Spleen (tissue), 11 donors: ENCODE data around the gene DLG1. TPM values are rescaled to one million over a fixed set of nuclear protein-coding genes. Genes with fewer than 3 reads are reported as not detected.

ENCODE experiments used
- DNase-seq: peaks from one replicate; pipeline ENCODE4 v3.0.0-alpha.2; 2020
- H3K27ac ChIP-seq, 8 donors: fragments of 200-600 bp; sonication (generic) in 7 of 8; 1 replicate in 4 of 8; 2 replicates in 4 of 8; pipeline versions ENCODE4 v1.5.0 to v1.8.0; 2016 to 2021; ENCODE audit warnings: inconsistent platforms in 4 of 8, mild to moderate bottlenecking in 4 of 8, moderate library complexity in 1 of 8
- H3K27me3 ChIP-seq, 7 donors: fragments of 200-600 bp; sonication (generic) in 6 of 7; replicated peaks in 1 of 7; 1 replicate in 4 of 7; 2 replicates in 3 of 7; pipeline versions ENCODE4 v1.5.0 to v1.8.0; 2016 to 2021; ENCODE audit warnings: inconsistent platforms in 3 of 7, mild to moderate bottlenecking in 1 of 7
- H3K36me3 ChIP-seq, 6 donors: fragments of 200-600 bp; sonication (generic) in 5 of 6; 1 replicate in 4 of 6; 2 replicates in 2 of 6; pipeline versions ENCODE4 v1.5.0 to v1.8.0; 2016 to 2021; ENCODE audit warnings: inconsistent platforms in 2 of 6
- H3K4me1 ChIP-seq, 6 donors: fragments of 200-600 bp; sonication (generic) in 5 of 6; 1 replicate in 3 of 6; 2 replicates in 3 of 6; pipeline versions ENCODE4 v1.5.0 to v1.8.0; 2016 to 2021; ENCODE audit warnings: inconsistent platforms in 3 of 6
- H3K4me3 ChIP-seq, 8 donors: fragments of 200-600 bp; sonication (generic) in 7 of 8; 1 replicate in 4 of 8; 2 replicates in 4 of 8; pipeline versions ENCODE4 v1.5.0 to v1.8.0; 2016 to 2021; ENCODE audit warnings: inconsistent platforms in 4 of 8, mild to moderate bottlenecking in 4 of 8, moderate library complexity in 2 of 8
- H3K9me3 ChIP-seq, 8 donors: fragments of 200-600 bp; sonication (generic) in 7 of 8; 1 replicate in 4 of 8; 2 replicates in 4 of 8; pipeline versions ENCODE4 v1.5.0 to v1.8.0; 2016 to 2021; ENCODE audit warnings: inconsistent platforms in 4 of 8
- POLR2A ChIP-seq, 3 donors: fragments of 450-650 bp; IDR thresholded peaks; one replicate each; pipeline ENCODE4 v1.5.1; 2017; ENCODE audit warnings: antibody characterized with exemption in 3 of 3, mild to moderate bottlenecking in 1 of 3
- POLR2AphosphoS5 ChIP-seq, 3 donors: sonication (generic); formaldehyde crosslinking; IDR thresholded peaks; one replicate each; pipeline ENCODE4 v1.5.1; 2017; ENCODE audit warnings: antibody characterized with exemption in 3 of 3
- WGBS, 5 donors: extraction: QIAGEN DNeasy Blood & Tissue Kit in 3 of 5; methylation state at CpG; one replicate each; pipeline versions ENCODE4 v1.1.5 to v1.1.7; 2013 to 2018; 5-methylcytosine and 5-hydroxymethylcytosine counted together
- intact Hi-C: fragments of 100-400 bp; cut with DNase I; formaldehyde crosslinking; loops from one replicate; pipeline ENCODE4 v1.15.0; 2023; ENCODE audit warnings: low total_unique reads
- polyA plus RNA-seq, 3 donors: library from polyadenylated mRNA; stranded (reverse); fragments of 200-250 nt; gene quantifications; one replicate each; pipeline ENCODE4 v1.2.1, GENCODE V29; 2013
- total RNA-seq, 7 donors: library from RNA; depleted of rRNA in 3 of 7; stranded (reverse); fragments of >200 nt in 3 of 7; fragmentation: NEBNext Ultra II Directional in 4 of 7; extraction: Animal tissue kit (Norgen Biotek cat#: 25700) in 4 of 7; gene quantifications; one replicate each; pipeline versions ENCODE4 v1.1.0 to v1.2.1, GENCODE V29; 2016 to 2021
- TF ChIP-seq, protein P1 (sequence below), 11 experiments: fragments of 200-600 bp in 7 of 11; fragments of 450-650 bp in 4 of 11; sonication (generic) in 4 of 11; IDR thresholded peaks in 8 of 11; conservative IDR thresholded peaks in 3 of 11; 1 replicate in 7 of 11; 2 replicates in 4 of 11; pipeline versions ENCODE4 v1.4.0 to v1.8.0; 2016 to 2021; ENCODE audit warnings: antibody characterized with exemption in 11 of 11, inconsistent platforms in 4 of 11, mild to moderate bottlenecking in 1 of 11
- donor health status: healthy with polysubstance abuse.
- donor health status: DM: no; HTN: no; CAD: no; lungs with moderate emphysema.
- donor health status: DM: no; HTN: no; CAD: no.
- donor health status: Bipolar disorder and iron deficiency.
- donor health status: healthy.
- donor health status: DM: no; HTN: no; CAD: no.
- donor health status: DM: yes; HTN: yes; CAD: no.

Gene DLG1
- total and polyA plus RNA-seq, 10 donors = 11.0 to 92.3 (median 59.1) TPM

DNA sequence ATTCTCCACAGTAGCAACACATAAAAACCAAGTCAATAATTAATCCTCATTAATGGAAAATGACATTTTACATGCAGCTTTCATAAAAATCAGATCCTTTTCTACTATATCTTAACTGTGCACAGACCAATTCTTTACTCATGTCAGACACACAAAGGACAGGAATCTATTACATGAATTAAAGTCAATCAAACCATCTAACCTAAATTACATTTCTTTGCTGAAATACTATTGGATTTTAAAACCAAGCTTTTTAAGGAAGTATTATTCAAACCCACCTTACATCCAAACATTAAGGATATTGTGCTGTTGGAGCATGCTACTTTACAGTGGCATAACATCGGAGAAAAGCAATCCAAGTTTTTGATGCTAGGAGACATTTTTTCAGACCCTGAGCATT, 72.8 kb downstream of the DLG1 start:
- no peak for DNase-seq
- no peak overlapping the region for H3K4me3 ChIP-seq
- no peaks in the 10 kb centered on the region for H3K36me3 ChIP-seq
- intact Hi-C loops = no loop called here
- WGBS, 5 donors = 90 to 100% (median 95%) methylated on average over 1 of the region's 1 CpG
- TF ChIP-seq POLR2AphosphoS5 (IDR thresholded peaks at IDR 0.05) (no peak), POLR2A (IDR thresholded peaks at IDR 0.05) (no peak)
- TF ChIP-seq, protein P1, sequence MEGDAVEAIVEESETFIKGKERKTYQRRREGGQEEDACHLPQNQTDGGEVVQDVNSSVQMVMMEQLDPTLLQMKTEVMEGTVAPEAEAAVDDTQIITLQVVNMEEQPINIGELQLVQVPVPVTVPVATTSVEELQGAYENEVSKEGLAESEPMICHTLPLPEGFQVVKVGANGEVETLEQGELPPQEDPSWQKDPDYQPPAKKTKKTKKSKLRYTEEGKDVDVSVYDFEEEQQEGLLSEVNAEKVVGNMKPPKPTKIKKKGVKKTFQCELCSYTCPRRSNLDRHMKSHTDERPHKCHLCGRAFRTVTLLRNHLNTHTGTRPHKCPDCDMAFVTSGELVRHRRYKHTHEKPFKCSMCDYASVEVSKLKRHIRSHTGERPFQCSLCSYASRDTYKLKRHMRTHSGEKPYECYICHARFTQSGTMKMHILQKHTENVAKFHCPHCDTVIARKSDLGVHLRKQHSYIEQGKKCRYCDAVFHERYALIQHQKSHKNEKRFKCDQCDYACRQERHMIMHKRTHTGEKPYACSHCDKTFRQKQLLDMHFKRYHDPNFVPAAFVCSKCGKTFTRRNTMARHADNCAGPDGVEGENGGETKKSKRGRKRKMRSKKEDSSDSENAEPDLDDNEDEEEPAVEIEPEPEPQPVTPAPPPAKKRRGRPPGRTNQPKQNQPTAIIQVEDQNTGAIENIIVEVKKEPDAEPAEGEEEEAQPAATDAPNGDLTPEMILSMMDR (IDR thresholded peaks at IDR 0.05 in 8 of 11, conservative IDR thresholded peaks at IDR 0.05 in 3 of 11) = no peak
- H3K27ac ChIP-seq = no peak overlapping the region
- no peaks in the 10 kb centered on the region for H3K27me3 ChIP-seq
- peaks cover 0 to 77% (median 25%) of the 10 kb centered on the region in 6 donors for H3K4me1 ChIP-seq
- H3K9me3 ChIP-seq = no peaks in the 10 kb centered on the region

DNA sequence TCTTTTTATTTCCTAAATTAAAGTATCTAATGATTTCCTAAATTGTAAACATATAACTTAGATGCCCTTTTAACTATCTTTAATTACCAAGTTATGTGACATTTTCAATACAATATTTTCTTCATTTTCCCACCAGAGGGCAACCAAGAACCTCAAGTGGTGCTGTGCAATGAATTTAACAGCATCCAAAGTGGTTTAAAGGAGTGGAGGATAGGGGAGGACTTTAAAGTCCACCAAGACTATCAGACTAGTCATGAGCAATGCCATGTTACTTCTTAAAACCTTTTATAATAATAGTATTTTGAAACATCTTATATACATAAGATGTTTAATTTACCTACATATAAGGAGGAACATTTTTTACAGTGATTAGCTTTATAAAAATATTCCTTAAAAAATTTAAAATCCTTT, 74.4 kb downstream of the DLG1 start:
- H3K27me3 ChIP-seq = no peaks in the 10 kb centered on the region
- no peak overlapping the region for H3K27ac ChIP-seq
- H3K4me3 ChIP-seq = no peak overlapping the region
- intact Hi-C loops = no loop called here
- H3K9me3 ChIP-seq = no peaks in the 10 kb centered on the region
- no peaks in the 10 kb centered on the region for H3K36me3 ChIP-seq
- peaks cover 0 to 84% (median 25%) of the 10 kb centered on the region in 6 donors for H3K4me1 ChIP-seq
- TF ChIP-seq, protein P1 (IDR thresholded peaks at IDR 0.05 in 8 of 11, conservative IDR thresholded peaks at IDR 0.05 in 3 of 11) = peak in 8 of 11 experiments; percentile 9 to 49 (median 36)
- no peak for TF ChIP-seq POLR2A (IDR thresholded peaks at IDR 0.05)
- no peak for DNase-seq

DNA sequence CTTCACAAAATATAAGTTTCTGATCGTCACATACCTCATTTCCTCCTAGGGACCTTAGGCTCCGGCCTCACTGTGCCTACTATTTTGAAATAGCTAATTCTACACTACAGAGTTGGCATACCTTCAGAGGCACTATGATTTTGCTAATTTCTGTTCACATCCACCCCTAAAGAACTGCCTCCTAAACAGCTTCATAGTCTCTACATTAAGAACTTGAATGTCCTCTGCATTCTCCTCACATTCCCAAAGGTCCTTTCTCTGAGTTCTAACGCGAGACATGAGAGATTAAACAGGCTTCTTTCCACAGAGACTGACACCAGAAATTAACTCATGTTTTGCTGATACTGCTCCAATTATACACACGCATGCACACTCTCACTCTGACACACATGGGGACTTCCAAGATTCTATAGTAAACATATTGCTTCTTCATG, 75.5 kb downstream of the DLG1 start:
- TF ChIP-seq, protein P1 (IDR thresholded peaks at IDR 0.05 in 8 of 11, conservative IDR thresholded peaks at IDR 0.05 in 3 of 11) = no peak
- TF ChIP-seq POLR2A (IDR thresholded peaks at IDR 0.05) (no peak), POLR2AphosphoS5 (IDR thresholded peaks at IDR 0.05) (no peak)
- H3K9me3 ChIP-seq = no peaks in the 10 kb centered on the region
- peaks cover 0 to 78% (median 23%) of the 10 kb centered on the region in 6 donors for H3K4me1 ChIP-seq
- H3K36me3 ChIP-seq = no peaks in the 10 kb centered on the region
- WGBS, 5 donors = 50 to 63% (median 59%) methylated on average over 5 of the region's 5 CpGs
- H3K27ac ChIP-seq = no peak overlapping the region
- no peak for DNase-seq
- no peaks in the 10 kb centered on the region for H3K27me3 ChIP-seq
- no peak overlapping the region for H3K4me3 ChIP-seq
- intact Hi-C loops = no loop called here

DNA sequence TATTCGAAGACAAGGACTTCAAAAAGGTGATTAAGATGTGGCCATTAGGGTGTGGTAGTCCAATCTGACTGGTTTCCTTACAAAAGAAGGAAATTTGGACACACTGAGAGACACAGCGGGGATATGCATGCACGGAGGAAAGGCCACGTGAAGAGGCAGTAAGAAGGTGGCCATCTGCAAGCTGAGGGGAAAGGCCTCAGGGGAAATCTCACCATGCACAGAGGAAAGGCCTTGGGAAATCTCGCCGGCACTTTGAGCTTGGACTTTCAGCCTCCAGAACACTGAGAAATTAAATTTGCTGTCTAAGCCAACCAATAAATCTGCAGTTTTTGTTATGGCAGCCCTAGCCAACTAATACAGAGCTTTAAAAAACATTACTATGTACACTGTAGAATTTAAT, 78.8 kb downstream of the DLG1 start:
- no peak for DNase-seq
- Histone ChIP-seq H3K27me3 (no peaks in the 10 kb centered on the region), H3K4me1 (peaks cover 3 to 79% (median 26%) of the 10 kb centered on the region in 6 donors), H3K9me3 (no peaks in the 10 kb centered on the region), H3K36me3 (no peaks in the 10 kb centered on the region), H3K4me3 (no peak overlapping the region), H3K27ac (no peak overlapping the region)
- 78 to 87% (median 85%) methylated on average over 6 of the region's 6 CpGs for WGBS, 5 donors
- TF ChIP-seq, protein P1 (IDR thresholded peaks at IDR 0.05 in 8 of 11, conservative IDR thresholded peaks at IDR 0.05 in 3 of 11) = no peak
- TF ChIP-seq POLR2AphosphoS5 (IDR thresholded peaks at IDR 0.05) = no peak
- intact Hi-C loops = no loop called here
